ENCODE results near the gene PLRG1. TPM values are rescaled to one million over a fixed set of nuclear protein-coding genes. Genes with fewer than 3 reads are reported as not detected.

Gene PLRG1
- total and polyA plus RNA-seq, 2 donors (not counting 1 experiment from before 2014, with no cell fraction given) = 72.5 to 101 TPM

- Histone ChIP-seq H3K27me3 (ENCODE audit: control insufficient read depth, insufficient read depth, low read length) (no peaks in the 10 kb centered on the region), H3K4me1 (ENCODE audit: control insufficient read depth, extremely low read depth, insufficient read depth, low read length) (no peaks in the 10 kb centered on the region), H4K20me1 (ENCODE audit: control insufficient read depth, extremely low read depth, insufficient read depth, low read length) (no peaks in the 10 kb centered on the region), H3K9ac (ENCODE audit: insufficient read depth, low read length) (no peak overlapping the region), H3K4me3 (replicated peaks in 1 of 4; ENCODE audit: control extremely low read depth in 1 of 4, insufficient read depth in 1 of 4, low read depth in 3 of 4, low read length in 4 of 4) (no peak overlapping the region), H3K27ac (ENCODE audit: insufficient read depth, low read length) (no peak overlapping the region), H3K4me2 (ENCODE audit: extremely low read depth, insufficient read depth, low read length) (no peak overlapping the region), H2AFZ (ENCODE audit: low read length) (no peak overlapping the region), H3K79me2 (ENCODE audit: control insufficient read depth, insufficient read depth, low read length) (no peaks in the 10 kb centered on the region), H3K36me3 (ENCODE audit: control insufficient read depth, insufficient read depth, low read length) (no peaks in the 10 kb centered on the region), H3K9me3 (ENCODE audit: control insufficient read depth, insufficient read depth, low read depth, low read length) (no peaks in the 10 kb centered on the region)
- TF ChIP-seq CTCF (conservative IDR thresholded peaks at IDR 0.05 in 1 of 2, IDR thresholded peaks at IDR 0.05 in 1 of 2; ENCODE audit: low read depth in 1 of 2, low read length in 2 of 2) = no peak
- TF ChIP-seq EZH2 (IDR thresholded peaks at IDR 0.05; ENCODE audit: low read length, missing control alignments) = no peak
- no peak for DNase-seq (ENCODE audit: low read depth in 2 of 2)
Measured at GRCh38 chr4:154591890-154592289, 41.7 kb upstream of the PLRG1 start.

- no peaks in the 10 kb centered on the region for H3K9me3 ChIP-seq (ENCODE audit: control insufficient read depth, insufficient read depth, low read depth, low read length)
- no peaks in the 10 kb centered on the region for H3K79me2 ChIP-seq (ENCODE audit: control insufficient read depth, insufficient read depth, low read length)
- H3K9ac ChIP-seq (ENCODE audit: insufficient read depth, low read length) = no peak within 1 kb of the TSS
- H4K20me1 ChIP-seq (ENCODE audit: control insufficient read depth, extremely low read depth, insufficient read depth, low read length) = no peaks in the 10 kb centered on the region
- no peak within 1 kb of the TSS for H2AFZ ChIP-seq (ENCODE audit: low read length)
- TF ChIP-seq CTCF (conservative IDR thresholded peaks at IDR 0.05 in 1 of 2, IDR thresholded peaks at IDR 0.05 in 1 of 2; ENCODE audit: low read depth in 1 of 2, low read length in 2 of 2) = no peak
- no peak for TF ChIP-seq EZH2 (IDR thresholded peaks at IDR 0.05; ENCODE audit: low read length, missing control alignments)
- no peak within 1 kb of the TSS for H3K4me3 ChIP-seq (replicated peaks in 1 of 4; ENCODE audit: control extremely low read depth in 1 of 4, insufficient read depth in 1 of 4, low read depth in 3 of 4, low read length in 4 of 4)
- H3K4me1 ChIP-seq (ENCODE audit: control insufficient read depth, extremely low read depth, insufficient read depth, low read length) = no peaks in the 10 kb centered on the region
- H3K27ac ChIP-seq (ENCODE audit: insufficient read depth, low read length) = no peak within 1 kb of the TSS
- H3K36me3 ChIP-seq (ENCODE audit: control insufficient read depth, insufficient read depth, low read length) = no peaks in the 10 kb centered on the region
- no peak within 1 kb of the TSS for H3K4me2 ChIP-seq (ENCODE audit: extremely low read depth, insufficient read depth, low read length)
- DNase-seq (ENCODE audit: low read depth in 2 of 2) = no peak
- H3K27me3 ChIP-seq (ENCODE audit: control insufficient read depth, insufficient read depth, low read length) = no peaks in the 10 kb centered on the region
Measured at GRCh38 chr4:154590329-154591006, 40.3 kb upstream of the PLRG1 start, which contains the start of gene FGA. TSS of gene FGA (minus strand) at chr4:154590742. CDS start at chr4:154590687, 55 bp downstream.

GRCh38 chr4:154589296-154590197, 39.3 kb upstream of the PLRG1 start:
- Histone ChIP-seq H3K27me3 (ENCODE audit: control insufficient read depth, insufficient read depth, low read length) (no peaks in the 10 kb centered on the region), H4K20me1 (ENCODE audit: control insufficient read depth, extremely low read depth, insufficient read depth, low read length) (no peaks in the 10 kb centered on the region), H2AFZ (ENCODE audit: low read length) (no peak overlapping the region), H3K4me3 (replicated peaks in 1 of 4; ENCODE audit: control extremely low read depth in 1 of 4, insufficient read depth in 1 of 4, low read depth in 3 of 4, low read length in 4 of 4) (no peak overlapping the region), H3K9ac (ENCODE audit: insufficient read depth, low read length) (no peak overlapping the region), H3K27ac (ENCODE audit: insufficient read depth, low read length) (no peak overlapping the region), H3K4me2 (ENCODE audit: extremely low read depth, insufficient read depth, low read length) (no peak overlapping the region), H3K79me2 (ENCODE audit: control insufficient read depth, insufficient read depth, low read length) (no peaks in the 10 kb centered on the region), H3K4me1 (ENCODE audit: control insufficient read depth, extremely low read depth, insufficient read depth, low read length) (no peaks in the 10 kb centered on the region), H3K9me3 (ENCODE audit: control insufficient read depth, insufficient read depth, low read depth, low read length) (no peaks in the 10 kb centered on the region), H3K36me3 (ENCODE audit: control insufficient read depth, insufficient read depth, low read length) (no peaks in the 10 kb centered on the region)
- TF ChIP-seq CTCF (conservative IDR thresholded peaks at IDR 0.05 in 1 of 2, IDR thresholded peaks at IDR 0.05 in 1 of 2; ENCODE audit: low read depth in 1 of 2, low read length in 2 of 2) (no peak), EZH2 (IDR thresholded peaks at IDR 0.05; ENCODE audit: low read length, missing control alignments) (no peak)
- no peak for DNase-seq (ENCODE audit: low read depth in 2 of 2)

All from fibroblast of lung (primary cell).